NCI-H1417 treated with DMSO at 0.1 percent for 48 hours (cell line): ENCODE measurements around the gene GEMIN7.
A peak's percentile ranks its signal among the peaks of the same experiment; 100 is the strongest.
"Not testable (repeated sequence)": the region's sequence is repeated elsewhere in the genome, so short reads cannot be mapped to it uniquely, and the experiment has no call there.

ENCODE experiments used
- DNase-seq: peaks from one replicate; lab custom pipeline; 2025; lab: John Stamatoyannopoulos, UW

GEMIN7 gene

DNA sequence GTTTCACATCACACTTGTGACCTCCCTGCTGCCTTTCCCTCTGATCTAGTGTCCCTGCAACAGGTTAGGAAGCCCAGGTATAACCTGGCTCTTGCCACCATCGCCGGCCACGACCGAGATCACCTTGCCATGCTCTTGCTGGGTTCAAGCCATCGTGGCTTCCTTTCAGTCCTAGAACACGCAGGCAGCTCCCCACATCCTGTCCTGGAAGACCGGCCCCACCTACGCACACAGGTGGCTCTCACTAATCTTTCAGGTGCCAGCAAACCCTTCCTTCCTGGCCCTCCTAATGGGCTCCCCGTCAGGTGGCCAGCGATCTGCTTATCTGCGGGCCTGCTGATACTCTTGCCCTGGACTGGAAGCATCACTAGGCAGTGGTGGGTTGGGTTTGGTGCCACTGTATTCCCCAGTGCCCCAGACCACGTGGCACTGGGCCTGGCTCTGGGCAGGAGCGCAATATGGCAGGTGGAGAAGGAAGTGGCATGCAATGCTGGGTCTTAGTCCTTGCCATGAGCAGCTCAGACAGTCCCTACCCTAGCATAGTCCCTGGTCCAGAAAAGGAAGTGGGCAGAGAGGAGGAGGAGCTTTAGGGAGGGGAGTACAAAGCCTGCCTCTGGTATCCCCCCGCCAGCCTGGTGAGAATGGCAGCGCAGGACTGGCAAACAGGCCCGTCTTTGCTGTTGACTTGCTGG, 25.7 kb downstream of the GEMIN7 start:
- no peak for DNase-seq

DNA sequence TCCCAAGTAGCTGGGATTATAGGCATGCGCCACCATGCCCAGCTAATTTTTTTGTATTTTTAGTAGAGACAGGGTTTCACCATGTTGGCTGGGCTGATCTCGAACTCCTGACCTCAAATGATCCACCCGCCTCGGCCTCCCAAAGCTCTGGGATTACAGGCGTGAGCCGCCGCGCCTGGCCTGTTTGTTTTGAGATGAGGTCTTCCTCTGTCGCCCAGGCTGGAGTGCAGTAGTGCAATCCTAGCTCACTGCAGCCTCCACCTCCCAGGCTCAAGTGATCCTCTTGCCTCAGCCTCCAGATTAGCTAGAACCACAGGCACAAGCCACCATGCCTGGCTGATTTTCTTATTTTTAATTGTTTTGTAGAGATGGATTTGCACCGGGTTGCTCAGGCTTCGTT, 27.3 kb downstream of the GEMIN7 start:
- DNase-seq, result not testable (repeated sequence)

- DNase-seq, result no peak
Observed at GRCh38 chr19:45107621-45108150, 28.6 kb downstream of the GEMIN7 start.

GRCh38 chr19:45110851-45111266, 31.8 kb downstream of the GEMIN7 start:
- no peak for DNase-seq

DNA sequence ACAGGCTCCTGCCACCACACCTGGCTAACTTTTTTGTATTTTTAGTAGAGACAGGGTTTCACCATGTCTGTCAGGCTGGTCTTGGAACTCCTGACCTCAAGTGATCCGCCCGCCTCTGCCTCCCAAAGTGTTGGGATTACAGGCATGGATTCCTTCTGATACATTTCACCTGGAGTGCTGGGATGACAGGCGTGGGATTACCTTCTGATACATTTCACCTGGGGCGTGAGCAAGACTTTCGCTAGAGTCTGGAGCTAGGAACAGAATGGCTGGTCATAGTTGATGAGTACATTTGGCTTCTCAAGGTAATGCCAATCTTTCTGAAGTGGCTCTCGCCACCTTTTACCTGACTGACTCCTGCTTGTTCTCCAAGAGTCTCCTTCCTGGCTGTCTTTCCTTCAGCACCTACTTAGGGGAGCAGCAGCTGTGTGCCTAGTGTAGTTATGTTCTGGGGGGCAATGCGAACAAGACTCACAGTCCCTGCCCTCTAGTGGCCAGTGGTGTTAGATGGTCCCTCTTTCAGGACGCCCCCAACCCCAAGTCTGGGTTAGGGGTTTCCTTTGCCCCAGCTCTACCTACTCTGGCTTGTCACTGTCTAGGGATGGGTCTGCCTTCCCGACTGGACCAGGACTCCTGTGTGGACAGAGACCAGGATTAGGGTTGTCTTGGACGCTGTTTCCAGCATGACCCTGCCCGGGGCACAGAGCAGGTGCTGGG, 33.2 kb downstream of the GEMIN7 start:
- DNase-seq, result no peak

GRCh38 chr19:45113628-45114027, 34.6 kb downstream of the GEMIN7 start:
- peak; percentile 57 for DNase-seq

GRCh38 chr19:45114116-45114515, 35.1 kb downstream of the GEMIN7 start:
- DNase-seq, result no peak

GRCh38 chr19:45115809-45116615, 37.0 kb downstream of the GEMIN7 start:
- DNase-seq, result no peak

DNA sequence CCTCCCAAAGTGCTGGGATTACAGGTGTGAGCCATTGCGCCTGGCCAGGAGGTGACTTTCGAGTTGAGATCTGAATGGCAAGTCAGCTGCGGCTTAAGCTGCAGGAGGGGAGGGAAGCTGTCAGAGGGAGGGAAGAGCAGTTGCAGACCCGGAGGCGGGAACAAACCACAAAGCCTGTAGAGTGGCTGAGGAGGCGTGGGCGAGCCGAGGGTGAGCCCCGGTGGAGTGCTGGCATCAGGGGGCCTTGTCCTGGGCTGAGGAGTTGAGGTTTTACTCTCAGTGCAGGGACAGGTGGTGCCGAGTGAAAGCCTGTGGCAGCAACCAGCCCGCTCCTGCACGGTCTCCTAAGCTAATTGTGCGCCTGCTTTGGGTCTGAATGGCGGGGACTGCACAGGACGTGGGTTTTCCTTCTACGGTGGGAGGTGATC, 38.1 kb downstream of the GEMIN7 start:
- DNase-seq, result no peak

DNA sequence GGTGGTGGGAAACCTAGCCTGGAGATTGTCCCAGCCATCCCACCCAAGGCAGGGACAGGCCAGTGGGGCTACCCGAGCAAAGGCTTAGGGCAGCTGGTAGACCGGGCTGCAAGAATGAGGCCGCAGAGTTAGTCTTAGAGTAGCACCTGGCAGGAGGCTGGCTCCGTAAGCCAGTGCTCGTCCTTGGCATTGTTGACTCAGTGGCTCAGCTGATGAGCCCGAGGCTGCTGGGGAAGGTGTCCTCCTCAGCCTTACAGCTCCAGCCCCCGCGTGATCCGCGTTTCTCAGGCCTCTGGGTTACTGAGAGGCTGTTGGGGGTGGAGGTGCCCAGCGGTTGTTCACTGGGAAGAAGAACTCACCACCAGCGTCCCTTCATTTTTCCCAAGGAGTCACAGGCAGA, 38.6 kb downstream of the GEMIN7 start:
- no peak for DNase-seq

GRCh38 chr19:45118106-45118505, 39.0 kb downstream of the GEMIN7 start:
- DNase-seq, result no peak

DNA sequence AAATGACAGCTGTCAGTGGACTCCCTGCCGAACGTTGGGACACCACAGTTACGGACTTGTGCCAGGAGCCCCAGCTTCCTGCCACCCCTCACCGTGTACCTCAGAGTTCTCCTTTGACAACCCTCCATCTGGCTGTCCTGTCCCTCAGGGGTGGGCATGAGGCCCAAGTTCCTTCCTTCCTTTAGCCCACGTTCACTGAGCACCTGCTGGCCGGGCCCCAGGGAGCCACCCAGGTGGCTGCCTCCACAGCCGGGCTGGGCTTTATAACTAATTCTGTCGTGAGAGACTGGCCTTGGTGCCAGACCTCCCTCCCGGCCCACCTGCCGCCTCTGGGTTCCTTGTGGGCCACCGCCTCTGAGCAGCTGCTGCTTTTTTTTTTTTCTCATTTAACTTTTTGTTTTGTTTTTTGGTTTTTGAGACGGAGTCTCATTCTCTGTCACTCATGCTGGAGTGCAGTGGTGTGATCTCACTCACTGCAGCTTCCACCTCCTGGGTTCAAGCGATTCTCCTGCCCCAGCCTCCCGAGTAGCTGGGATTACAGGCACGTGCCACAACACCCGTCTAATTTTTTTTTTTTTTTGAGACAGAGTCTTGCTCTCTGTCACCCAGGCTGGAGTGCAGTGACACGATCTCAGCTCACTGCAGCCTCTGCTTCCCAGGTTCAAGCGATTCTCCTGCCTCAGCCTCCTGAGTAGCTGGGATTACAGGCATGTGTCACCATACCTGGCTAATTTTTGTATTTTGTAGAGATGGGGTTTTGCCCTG, 39.7 kb downstream of the GEMIN7 start:
- DNase-seq, result not testable (repeated sequence)

DNA sequence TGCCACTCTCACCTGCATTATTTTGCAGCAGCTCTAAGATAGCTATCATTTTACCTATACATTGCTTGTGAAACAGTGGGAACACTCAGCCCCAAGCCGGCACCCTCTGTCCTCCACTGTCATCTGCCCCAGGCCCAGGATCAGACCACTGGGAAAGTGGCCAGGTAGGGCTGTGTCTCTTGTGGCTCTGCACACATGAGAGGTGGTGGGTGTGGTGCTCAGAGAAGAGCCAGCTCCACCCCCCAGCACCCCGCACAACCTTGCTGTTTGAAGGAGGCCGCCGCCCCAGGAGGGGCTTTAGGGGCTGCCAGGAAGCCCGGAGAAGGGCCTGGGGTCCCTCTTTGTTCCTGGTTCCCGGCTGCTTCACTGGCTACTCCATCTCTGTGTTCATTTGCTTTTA, 40.5 kb downstream of the GEMIN7 start:
- no peak for DNase-seq

GRCh38 chr19:45121827-45122345, 42.8 kb downstream of the GEMIN7 start:
- DNase-seq, result no peak

GRCh38 chr19:45122832-45123231, 43.8 kb downstream of the GEMIN7 start:
- no peak for DNase-seq

GRCh38 chr19:45123440-45123850, 44.4 kb downstream of the GEMIN7 start:
- no peak for DNase-seq

- DNase-seq, result no peak
Observed at GRCh38 chr19:45124021-45124420, 45.0 kb downstream of the GEMIN7 start.

GRCh38 chr19:45125360-45125759, 46.3 kb downstream of the GEMIN7 start:
- no peak for DNase-seq

- no peak for DNase-seq
Observed at GRCh38 chr19:45125975-45126493, 47.0 kb downstream of the GEMIN7 start.

- no peak for DNase-seq
Observed at GRCh38 chr19:45126654-45127053, 47.6 kb downstream of the GEMIN7 start.

GRCh38 chr19:45128146-45128545, 49.1 kb downstream of the GEMIN7 start:
- no peak for DNase-seq
